GM21576 (cell line): ENCODE results near the gene ADD1.
"Not testable (repeated sequence)": the region's sequence is repeated elsewhere in the genome, so short reads cannot be mapped to it uniquely, and the experiment has no call there.

Source experiments
- ATAC-seq: cut with Tn5 transposase; IDR thresholded peaks from one replicate; pipeline ENCODE4 v1.9.1; 2021; ENCODE audit warnings: mild to moderate bottlenecking, moderate library complexity; ENCODE audit not compliant: unreplicated experiment

ADD1 gene

DNA sequence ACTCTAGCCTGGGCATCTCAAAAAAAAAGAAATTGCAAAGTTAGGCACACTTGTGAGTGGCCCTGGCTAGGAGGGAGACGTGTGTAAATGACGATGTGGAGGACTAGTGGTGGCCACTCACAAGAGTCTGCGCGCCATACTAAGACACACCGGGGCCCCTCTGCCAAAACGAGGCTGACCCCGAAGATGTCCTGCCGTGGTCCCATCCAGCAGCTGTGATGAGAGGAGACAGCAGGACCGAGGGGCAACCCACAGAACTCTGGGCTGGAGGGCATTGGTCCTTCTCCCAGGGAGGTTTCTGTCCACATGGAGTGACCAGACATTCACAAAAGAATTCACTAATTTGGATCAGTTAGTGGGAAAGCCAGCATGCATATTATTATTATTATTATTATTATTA lies 72.1 kb downstream of the ADD1 start:
- ATAC-seq: no peak

DNA sequence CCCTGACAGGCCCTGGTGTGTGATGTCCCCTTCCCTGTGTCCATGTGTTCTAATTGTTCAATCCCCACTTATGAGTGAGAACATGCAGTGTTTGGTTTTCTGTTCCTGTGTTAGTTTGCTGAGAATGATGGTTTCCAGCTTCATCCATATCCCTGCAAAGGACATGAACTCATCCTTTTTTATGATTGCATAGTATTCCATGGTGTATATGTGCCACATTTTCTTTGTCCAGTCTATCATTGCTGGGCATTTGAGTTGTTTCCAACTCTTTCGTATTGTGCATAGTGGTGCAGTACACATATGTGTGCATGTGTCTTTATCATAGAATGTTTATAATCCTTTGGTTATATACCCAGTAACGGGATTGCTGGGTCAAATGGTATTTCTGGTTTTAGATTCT lies 73.1 kb downstream of the ADD1 start:
- not testable (repeated sequence) for ATAC-seq

DNA sequence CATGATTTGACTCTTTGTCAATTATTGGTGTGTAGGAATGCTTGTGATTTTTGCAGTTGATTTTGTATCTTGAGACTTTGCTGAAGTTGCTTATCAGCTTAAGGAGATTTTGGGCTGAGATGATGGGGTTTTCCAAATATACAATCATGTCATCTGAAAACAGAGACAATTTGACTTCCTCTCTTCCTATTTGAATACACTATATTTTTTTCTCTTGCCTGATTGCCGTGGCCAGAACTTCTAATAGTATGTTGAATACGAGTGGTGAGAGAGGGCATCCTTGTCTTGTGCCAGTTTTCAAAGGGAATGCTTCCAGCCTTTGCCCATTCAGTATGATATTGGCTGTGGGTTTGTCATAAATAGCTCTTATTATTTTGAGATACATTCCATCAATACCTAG lies 74.7 kb downstream of the ADD1 start:
- ATAC-seq: not testable (repeated sequence)

DNA sequence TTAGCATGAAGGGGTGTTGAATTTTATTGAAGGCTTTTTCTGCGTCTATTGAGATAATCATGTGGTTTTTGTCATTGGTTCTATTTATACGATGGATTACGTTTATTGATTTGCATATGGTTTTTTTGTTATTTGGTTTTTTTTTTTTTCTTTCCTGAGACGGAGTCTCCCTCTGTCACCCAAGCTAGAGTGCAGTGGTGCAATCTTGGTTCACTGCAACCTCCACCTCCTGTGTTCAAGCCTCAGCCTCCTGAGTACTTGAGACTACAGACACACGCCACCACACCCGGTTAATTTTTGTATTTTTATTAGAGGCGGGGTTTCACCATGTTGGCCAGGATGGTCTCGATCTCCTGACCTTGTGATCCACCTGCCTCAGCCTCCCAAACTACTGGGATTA lies 75.1 kb downstream of the ADD1 start:
- ATAC-seq: not testable (repeated sequence)

DNA sequence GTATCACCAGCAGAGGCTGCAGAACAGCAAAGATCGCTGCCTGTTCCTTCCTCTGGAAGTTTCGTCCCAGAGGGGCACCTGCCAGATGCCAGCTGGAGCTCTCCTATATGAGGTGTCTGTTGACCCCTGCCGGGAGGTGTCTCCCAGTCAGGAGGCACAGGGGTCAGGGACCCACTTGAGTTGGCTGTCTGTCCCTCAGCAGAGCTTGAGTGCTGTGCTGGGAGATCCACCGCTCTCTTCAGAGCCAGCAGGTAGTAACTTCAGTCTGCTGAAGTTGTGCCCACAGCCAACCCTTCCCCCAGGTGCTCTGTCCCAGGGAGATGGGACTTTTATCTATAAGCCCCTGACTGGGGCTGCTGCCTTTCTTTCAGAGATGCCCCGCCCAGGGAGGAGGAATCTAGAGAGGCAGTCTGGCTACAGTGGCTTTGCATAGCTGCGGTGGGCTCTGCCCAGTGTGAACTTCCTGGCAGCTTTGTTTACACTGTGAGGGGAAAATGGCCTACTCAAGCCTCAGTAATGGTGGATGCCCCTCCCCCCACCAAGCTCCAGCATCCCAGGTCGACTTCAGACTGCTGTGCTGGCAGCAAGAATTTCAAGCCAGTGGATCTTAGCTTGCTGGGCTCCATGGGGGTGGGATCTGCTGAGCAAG lies 78.9 kb downstream of the ADD1 start:
- not testable (repeated sequence) for ATAC-seq

DNA sequence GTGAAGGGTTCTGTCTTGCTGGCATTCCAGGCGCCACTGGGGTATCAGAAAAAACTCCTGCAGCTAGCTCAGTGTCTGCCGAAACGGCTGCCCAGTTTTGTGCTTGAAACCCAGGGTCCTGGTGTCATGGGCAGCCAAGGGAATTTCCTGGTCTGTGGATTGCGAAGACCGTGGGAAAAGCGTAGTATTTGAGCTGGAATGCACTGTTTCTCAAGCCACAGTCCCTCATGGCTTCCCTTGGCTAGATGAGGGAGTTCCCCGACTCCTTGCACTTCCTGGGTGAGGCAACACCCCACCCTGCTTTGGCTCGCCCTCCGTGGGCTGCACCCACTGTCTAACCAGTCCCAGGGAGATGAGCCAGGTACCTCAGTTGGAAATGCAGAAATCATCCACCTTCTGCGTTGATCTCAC lies 79.5 kb downstream of the ADD1 start:
- ATAC-seq: no peak

DNA sequence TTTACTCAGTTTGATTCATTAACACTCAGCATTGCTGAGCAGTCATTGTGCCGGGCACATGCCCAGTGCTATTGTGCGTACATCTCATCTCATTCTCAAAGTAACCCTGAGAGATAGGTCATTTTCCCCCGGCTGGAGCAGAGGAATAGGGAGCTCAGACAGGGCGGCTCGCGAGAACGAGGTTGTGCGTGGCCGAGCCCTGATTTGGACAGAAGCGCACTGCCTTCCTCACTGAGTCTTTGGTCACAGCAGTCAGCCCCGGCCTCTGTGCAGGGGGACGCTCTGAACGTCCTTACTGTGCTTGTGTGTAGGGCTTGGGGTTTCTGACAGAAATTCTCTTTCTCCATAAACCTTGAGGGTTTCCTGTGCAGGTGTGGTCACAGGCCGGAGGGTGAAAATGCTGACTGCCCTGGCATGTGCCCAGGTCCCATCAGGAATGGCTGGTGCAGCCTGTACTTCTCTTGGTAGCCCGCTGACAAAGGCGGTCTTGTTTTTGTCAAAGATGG lies 80.1 kb downstream of the ADD1 start:
- ATAC-seq: no peak

DNA sequence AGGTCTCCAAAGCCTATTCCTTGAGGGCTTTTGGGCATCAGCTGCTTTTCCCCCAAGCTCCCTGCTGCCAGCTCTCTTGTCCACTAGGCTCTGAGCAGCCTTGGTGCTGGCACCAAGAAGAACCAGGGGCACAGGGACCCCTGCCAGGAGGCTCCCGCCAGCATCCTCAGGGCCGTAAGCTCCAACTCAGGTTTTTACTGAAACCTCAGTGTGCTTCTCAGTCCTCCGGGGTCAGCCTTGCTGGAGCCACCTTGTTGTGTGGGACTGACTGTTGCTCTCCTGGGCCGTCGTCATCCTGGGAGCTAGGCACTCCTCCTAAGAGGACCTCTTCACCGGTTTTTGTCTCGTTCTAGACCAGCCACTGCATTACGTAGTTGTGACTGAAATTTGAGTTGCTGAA lies 80.6 kb downstream of the ADD1 start:
- no peak for ATAC-seq

DNA sequence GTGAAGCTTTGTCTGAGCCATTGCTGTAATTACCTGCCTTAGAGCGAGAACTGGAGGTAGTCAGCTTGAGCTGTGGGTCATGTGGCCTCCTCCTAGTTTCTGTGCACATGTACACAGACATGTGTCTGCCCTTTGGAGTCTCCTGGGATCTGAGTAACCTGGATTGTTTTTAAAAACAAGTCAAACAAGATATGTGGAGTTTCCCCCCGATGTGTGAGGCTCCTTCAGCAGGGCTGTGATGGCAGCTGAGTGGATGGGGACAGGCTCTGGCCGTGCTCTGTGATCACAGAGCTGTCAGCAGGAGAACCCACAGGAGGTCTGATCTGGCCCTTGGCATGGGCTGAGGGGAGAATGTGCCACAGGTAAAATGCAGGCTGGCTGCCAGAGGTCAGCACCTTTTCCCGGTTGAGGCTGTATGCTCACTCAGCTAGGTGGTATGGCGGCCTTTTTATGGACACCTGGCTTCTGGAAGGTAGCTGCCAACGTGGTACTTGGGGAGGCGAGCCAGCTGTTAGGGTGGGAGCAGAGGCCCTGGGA lies 81.2 kb downstream of the ADD1 start:
- ATAC-seq: no peak

DNA sequence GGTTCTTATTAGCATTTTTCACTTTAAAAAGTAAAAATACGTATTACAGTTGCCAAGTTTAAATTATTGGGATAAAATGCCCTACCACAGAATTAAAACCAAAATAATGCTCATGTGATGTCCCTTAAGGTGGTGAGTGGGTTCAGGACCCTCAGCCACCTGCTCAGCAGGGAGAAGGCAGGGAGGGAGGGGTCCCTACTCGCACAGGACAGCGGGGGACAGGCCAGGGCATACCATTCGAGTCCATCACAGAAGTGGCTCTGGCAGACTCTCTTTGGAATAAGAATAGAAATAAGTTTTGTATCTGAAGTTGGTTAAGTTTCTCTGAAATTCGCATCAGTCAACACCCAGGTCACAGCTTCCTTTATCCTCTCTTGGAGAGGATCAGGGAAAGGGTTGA lies 81.9 kb downstream of the ADD1 start:
- ATAC-seq: no peak

DNA sequence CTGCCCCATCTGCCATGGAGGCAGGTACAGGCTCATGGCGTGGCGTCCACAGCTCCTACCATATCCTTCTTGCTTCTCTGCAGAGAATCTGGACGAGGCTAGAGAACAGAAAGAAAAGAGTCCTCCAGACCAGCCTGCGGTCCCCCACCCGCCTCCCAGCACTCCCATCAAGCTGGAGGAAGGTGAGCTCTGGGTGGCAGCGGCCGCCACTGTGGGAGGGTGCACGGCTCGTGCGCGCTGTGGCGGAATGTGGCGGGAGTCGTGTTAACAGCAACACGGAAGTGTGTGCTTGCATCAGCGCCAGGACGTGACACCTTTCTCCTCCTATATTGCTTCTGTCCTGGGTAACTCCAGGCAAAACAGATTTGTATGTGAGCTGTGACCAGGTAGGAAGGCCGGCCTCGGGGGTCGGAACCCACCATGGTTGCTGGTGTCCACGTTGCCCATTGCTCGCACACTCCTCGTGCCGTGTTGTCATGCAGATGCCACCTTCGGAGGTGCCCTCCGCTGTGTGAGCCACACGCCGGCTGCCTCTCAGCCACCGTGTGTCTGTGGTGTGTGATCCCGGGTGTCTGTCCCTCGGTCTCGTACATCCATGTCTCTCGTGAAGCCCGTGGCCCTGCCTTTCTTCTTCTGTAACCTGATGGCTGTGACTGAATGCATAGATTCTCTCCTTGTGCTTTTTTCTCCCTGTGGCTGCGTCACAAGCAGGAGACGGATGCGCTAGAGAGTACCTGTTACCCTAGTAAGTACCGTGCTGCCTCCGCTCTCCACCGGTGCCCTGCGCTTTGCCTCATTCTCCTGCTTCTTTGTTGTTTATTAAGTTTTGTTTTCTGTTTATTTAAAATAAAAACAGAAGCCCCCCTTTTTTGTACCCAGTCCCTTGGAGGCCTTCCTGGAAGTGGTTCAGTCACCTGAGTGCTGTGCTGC lies 82.6 kb downstream of the ADD1 start:
- no peak for ATAC-seq

DNA sequence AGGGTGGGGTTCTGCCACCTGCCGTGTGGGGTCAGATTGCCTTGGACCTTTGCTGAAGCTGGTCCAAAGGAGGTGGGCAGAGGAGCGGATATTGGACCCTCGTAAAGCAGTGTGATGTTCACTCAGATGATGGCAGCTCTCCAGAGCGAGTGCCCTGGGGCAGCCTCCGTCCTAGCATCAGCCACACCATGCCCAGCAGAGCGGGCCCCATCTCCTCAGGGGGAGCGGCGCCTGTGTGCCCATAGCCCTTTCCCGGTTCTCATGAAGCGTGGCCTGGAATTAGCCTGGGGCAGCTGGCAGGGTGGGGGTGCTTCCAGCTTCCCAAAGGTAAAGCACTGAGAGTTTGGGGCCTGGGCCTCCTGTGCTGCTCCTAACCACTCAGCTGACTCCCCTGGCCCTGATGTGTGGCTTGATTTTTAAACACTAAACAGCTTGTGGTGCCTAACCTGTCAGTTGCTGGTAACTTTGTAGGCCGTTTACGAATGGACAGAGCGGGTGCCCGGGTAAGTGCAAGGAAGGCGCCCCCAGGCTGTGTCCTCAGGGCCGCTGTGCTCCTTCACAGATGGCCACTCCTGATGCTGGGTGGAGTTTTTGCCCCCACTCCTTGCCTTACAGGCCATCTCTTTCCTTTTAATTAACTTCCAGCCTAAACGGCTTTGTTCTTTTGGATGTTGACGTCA lies 83.5 kb downstream of the ADD1 start:
- ATAC-seq: no peak

DNA sequence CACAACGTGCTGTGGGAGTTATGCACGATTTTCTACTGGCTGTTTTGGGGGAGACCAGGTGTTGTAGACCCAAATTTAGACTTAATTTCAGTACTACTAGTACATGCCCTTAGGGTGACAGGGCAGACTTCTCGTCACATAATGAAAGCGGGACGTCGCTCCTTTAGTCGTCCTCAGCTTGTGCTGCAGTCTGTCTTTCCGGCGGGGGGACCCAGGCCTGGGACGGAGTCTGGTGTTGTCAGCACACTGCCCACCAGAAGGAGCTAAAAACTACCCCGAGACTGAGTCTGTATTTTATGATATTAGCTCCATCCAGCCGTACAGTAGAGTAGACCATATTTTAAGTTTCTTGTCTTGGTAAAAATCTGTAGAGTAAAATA lies 84.0 kb downstream of the ADD1 start:
- ATAC-seq: no peak

DNA sequence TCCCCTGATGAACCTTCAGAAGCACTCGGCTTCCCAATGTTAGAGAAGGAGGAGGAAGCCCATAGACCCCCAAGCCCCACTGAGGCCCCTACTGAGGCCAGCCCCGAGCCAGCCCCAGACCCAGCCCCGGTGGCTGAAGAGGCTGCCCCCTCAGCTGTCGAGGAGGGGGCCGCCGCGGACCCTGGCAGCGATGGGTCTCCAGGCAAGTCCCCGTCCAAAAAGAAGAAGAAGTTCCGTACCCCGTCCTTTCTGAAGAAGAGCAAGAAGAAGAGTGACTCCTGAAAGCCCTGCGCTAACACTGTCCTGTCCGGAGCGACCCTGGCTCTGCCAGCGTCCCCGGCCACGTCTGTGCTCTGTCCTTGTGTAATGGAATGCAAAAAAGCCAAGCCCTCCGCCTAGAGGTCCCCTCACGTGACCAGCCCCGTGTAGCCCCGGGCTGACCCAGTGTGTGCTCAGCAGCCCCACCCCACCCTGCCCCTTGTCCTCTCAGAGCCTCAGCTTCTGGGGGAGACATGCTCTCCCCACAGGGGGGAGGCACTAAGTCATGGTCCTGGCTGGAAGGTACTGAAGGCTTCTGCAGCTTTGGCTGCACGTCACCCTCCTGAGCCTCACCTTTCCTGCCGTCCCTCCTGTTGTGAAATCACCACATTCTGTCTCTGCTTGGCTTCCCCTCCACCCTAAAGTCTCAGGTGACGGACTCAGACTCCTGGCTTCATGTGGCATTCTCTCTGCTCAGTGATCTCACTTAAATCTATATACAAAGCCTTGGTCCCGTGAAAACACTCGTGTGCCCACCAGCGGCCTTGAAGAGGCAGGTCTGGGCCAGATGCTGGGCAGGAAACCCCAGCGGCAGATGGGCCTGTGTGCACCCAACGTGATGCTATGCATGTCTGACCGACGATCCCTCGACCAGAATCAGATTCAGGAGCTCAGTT lies 84.9 kb downstream of the ADD1 start:
- ATAC-seq: no peak

DNA sequence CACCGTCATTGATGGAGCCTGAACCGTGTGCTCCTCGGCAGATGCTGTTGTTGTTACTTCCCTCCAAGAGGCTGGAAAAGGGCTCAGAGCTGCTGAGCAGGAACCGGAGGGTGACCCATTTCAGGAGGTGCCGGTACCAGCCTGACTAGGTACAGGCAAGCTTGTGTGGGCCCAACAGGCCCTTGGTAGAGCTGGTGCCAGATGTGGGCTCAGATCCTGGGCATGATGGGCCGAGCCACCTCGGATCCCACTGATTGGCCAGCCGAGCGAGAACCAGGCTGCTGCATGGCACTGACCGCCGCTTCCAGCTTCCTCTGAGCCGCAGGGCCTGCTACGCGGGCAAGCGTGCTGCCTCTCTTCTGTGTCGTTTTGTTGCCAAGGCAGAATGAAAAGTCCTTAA lies 85.8 kb downstream of the ADD1 start:
- ATAC-seq: no peak

DNA sequence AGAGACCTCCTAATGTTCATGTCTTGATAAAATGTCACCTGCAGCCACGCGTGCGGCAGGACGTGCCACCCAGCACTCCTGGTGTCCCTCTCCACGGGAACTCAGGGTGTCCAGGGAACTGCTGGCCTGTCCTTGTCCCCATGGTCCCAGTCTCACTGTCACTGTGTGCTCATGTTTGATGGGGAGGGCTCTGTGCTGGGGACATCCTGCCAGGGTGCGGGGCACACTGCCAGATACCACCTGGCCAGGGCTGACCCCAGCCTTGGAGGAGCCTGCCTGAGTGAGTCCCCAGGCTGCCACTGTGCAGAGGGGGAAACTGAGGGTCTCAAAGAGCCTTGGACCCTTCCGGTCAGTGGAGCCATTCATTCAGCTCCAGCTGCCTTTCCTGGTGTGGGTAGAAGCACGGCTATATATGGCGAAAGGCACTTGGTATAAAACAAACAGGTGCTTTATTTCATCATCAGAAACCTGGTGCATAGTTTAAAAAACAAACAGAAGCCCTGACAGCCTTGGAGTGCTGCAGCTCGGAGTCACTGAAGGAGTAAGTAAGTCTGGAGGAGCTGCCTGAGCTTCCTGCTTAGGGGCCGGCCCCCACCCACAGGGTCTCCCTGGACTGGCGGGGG lies 86.6 kb downstream of the ADD1 start:
- no peak for ATAC-seq

DNA sequence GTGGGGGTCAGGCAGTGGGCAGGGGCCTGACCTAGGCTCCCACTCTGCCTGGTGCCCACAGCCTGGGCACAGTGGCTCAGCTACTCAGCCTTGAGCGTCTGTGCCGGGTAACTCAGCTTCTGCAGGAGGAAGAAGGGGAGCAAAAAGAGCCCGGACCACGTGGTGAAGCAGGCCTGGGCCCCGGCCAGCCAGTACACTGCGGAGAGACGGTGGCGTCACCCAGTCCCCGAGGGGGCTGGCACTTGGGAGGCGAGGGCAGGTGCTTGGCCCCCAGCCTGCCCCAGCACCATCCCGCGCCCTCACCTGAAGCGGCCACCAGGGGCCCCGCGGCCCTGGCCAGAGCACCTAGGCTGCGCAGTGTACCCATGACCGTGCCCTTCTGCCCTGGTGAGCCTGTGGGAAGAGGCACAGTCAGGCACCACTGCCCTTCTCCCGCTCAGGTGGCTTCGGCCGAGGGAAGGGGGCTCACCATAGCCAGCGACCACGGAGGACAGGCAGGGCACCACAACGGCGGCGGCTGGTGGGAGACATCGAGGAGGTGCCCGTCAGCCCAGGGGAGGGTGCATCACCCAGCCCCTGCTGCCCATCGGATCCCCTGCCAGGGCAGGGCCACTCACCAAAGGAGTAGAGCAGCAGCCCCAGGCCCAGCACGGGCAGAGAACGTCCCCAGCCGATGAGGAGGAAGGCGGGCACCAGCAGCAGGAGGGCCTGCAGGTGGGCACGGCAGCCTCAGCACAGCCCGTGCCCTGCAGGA lies 87.3 kb downstream of the ADD1 start:
- no peak for ATAC-seq

DNA sequence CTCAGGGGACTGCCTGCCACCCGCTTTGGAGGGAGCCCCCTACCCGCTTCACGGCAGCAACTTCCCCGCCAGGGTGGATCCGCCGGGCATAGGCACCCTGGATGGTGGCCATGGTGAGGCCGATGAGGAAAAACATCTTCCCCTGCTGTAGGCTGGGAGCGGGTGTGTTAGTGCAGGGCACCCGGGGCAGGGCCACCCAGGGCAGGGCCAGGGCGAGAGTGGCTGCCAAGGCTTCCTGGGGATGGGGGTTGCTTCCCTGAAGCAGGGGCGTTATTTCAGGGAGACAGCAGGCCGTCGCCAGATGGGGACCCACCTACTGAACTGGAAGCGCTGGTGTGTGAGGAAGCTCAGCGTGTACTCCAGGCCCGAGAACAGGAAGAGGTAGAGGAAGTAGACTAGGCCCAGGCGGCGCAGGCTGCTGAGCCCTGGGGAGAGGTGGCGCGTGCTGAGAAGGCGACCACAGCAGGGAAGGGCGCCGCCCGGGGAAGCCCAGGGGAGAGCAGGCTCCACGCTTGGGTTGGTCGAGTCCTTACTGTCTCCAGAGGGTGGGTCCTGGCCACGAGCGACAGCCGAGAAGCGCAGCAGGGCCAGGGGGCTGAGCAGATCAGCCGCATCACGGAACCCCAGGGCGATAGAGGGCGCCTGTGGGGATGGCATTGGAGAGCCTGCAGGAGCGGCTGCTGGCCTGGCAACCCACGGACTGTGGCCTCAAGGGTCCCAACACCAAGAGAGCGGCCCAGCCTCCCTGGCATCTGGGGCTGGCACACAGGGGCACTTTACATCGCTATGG lies 88.1 kb downstream of the ADD1 start:
- peak; percentile 41 for ATAC-seq
